Fibroblast of mammary gland (primary cell): ENCODE data around the gene RARA.

Experiments
- DNase-seq: peaks from one replicate; pipeline ENCODE4 v3.0.0-alpha.2; 2010; ENCODE audit warnings: low read depth
- H3K4me3 ChIP-seq: 2 replicates; pipeline ENCODE4 v1.5.1; 2011; ENCODE audit warnings: low read depth, mild to moderate bottlenecking, low read length, moderate library complexity; ENCODE audit not compliant: control insufficient read depth
- CTCF ChIP-seq: conservative IDR thresholded peaks from 2 replicates; pipeline ENCODE4 v1.5.1; 2011; ENCODE audit warnings: low read depth, low read length, inconsistent platforms; ENCODE audit not compliant: control insufficient read depth, insufficient read depth

The RARA gene

GRCh38 chr17:40312131-40312731 is 3.3 kb downstream of the RARA start:
- no peak for DNase-seq
- TF ChIP-seq CTCF = no peak
- no peak overlapping the region for H3K4me3 ChIP-seq

DNA sequence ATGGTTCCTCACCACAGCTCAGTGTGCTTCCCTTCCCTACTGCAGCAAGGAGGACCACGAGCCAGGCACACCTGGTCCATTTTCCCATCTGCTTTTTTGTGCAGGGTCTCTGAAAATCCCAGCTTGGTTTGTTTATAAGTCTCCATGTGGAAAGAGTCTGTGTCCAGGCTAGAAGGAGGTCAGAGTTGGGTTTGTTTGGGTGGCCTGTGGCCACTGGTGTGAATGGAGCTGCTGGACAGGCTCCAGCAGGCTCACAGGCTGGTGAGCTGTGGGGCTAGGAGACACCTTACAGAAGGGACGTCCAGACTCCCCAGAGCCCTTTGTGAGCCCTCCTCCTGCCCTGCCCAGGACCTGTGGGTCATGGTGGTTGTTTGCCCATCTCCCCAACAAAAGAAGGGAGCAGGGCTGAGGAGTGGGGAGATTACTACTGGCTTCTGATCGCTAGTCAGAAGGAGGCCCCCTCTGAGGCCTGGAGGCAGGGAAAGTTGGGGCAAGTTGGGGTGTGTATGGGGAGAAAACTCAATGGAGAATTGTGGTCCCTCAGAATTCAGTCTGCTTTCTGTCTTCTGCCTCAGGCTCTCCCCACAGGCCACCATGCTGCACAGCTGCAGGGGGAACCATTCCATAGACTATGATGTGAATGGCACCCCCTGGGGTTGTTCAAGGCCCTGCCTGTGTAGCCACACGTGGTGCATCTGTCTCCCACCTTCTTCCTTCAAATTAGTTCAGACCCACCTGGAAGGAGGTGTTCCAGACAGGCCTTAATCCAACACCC is 4.1 kb downstream of the RARA start:
- no peak for TF ChIP-seq CTCF
- H3K4me3 ChIP-seq = no peak overlapping the region
- no peak for DNase-seq

DNA sequence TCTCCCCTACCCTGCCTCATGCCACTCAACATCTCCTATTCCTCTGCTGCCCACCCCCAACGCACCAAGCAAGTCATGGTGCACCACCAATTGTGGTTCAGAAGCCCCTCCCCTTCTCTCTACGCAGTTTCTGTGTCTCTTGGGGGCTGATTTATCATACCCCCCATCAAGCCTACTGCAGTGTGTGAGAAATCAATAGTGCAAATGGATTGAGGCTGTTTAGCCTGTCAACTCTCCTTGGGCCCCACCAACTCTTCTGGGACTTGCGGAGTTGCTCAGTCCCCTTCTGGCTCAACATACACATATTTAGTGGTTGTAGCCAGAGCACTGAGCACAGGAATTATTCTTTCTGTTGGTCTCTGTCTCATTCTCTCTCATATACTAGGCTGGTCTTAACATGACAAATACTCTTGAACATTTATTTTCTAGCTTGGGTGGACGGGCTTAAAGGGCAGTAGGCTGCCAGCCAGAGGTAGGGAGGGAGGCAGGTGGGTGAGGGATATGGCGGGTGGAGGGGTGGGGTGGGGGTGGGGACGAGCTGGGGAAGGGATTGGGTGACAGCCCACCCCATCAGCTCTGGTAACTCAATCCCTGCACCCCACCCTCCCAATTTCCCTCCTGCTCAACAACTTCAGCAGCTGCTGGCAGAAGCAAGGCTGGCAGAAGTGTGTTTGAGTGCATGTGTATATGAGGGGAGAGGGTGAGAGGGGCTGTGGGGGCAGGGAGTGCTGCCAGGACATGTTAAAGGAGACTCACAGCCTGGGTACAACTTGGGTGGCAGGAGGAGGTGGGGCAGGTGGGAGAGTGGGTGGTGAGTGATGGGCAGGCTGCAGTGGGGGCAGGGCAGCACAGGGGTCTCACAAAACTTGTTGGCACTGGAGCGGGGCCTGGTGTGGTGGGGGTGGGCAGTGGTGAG is 4.9 kb downstream of the RARA start:
- H3K4me3 ChIP-seq = no peak overlapping the region
- DNase-seq = peak; percentile 44
- no peak for TF ChIP-seq CTCF

DNA sequence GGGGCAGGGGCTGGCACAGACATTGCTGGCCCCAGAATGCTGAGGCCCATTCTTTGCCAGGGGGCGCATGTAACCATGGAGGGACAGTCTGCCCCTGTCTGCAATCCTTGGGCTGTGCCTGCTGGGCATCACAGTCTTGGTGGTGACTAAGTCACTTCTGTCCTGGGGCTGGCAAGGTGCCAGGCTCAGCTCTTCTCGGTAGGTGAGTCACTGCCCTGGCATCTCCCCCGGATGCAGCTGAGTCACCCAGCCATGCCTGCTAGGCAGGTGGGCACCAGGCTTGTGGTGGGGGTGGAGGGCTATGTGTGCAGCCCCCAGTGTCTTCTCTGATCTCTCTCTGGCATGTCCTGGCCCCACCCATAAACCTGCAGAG is 5.6 kb downstream of the RARA start:
- no peak for TF ChIP-seq CTCF
- DNase-seq = peak; percentile 89
- no peak overlapping the region for H3K4me3 ChIP-seq

DNA sequence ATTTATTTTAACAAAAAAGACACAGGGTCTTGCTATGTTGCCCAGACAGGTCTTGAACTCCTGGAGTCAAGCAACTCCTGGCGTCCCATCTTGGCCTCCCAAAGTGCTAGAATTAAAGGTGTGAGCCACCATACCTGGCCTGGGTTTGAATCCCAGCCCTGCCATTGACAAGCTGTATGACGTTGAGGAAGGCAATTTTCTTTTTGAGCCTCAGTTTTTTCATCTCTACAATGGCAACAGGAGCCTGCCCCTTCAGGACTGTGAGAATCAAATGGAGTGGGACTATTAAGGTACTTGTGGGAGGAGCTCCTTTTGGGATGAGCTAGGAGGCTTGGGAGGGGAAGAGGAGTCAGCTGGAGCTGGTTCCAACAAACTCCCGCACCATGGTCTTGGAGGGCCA is 6.2 kb downstream of the RARA start:
- no peak for DNase-seq
- TF ChIP-seq CTCF = no peak
- no peak overlapping the region for H3K4me3 ChIP-seq

DNA sequence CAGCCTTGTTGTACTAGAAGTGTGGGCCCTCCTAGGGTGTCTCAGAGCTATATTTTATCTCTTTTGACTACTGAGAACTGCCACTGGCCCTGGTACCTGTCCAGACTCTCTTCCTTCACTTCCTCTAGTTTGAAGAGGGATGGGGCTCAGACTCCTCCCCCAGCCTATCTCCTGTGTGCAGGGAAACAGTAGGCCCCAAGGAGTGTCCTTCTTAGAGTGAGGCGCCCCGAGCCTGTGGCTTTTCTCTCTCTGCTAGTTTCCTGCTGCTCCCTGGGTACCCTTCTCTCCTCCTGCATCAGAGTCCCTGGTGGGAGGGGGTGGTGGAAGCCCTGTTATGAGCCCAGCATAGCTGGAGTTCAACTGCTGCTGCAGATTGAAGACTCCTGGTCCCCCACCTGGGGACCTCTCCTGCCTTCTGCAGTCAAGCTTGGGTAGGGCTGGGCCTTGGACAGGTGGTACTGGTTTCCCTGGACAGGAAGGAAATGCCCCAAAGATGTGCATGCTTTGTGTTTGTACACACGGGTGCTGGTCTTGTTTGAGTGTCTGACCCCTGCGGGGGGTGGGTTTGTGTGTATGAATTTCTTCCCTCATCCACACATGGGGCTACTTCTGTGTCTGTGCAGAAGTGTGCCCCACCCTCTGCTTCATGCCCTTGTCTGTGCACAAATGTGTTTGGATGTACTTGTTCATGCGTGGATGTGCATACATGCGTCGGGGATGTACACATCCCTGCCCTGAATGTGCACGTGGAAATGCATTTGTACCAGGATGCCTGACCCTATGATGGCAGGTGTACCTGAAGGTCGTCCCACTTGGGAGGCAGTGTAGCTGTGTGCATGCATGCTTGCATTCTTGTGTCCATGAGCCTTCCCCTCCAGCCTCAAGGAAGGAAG is 6.9 kb downstream of the RARA start:
- no peak for DNase-seq

More for the DNA sequence above, 6.9 kb downstream of the RARA start:
- H3K4me3 ChIP-seq = no peak overlapping the region
- no peak for TF ChIP-seq CTCF
